GM03348 (cell line): ENCODE results near the gene MSLN.

Experiments
- DNase-seq: peaks from one replicate; pipeline ENCODE4 v3.0.0; 2012; ENCODE audit warnings: low spot score

Gene MSLN

GRCh38 chr16:776824-777223 is 16.3 kb downstream of the MSLN start:
- DNase-seq = no peak

- DNase-seq = no peak
Observed at GRCh38 chr16:777826-778225, 17.3 kb downstream of the MSLN start.

- no peak for DNase-seq
Observed at GRCh38 chr16:778447-778846, 17.9 kb downstream of the MSLN start.

GRCh38 chr16:778909-779527 is 18.5 kb downstream of the MSLN start:
- no peak for DNase-seq

GRCh38 chr16:779561-779960 is 19.0 kb downstream of the MSLN start:
- no peak for DNase-seq

- no peak for DNase-seq
Observed at GRCh38 chr16:780296-780695, 19.8 kb downstream of the MSLN start.

GRCh38 chr16:781346-782010 is 20.9 kb downstream of the MSLN start:
- DNase-seq = no peak

GRCh38 chr16:782258-782657 is 21.7 kb downstream of the MSLN start:
- no peak for DNase-seq

GRCh38 chr16:782766-783403 is 22.4 kb downstream of the MSLN start:
- DNase-seq = no peak

GRCh38 chr16:783404-784161 is 23.0 kb downstream of the MSLN start:
- no peak for DNase-seq

GRCh38 chr16:784431-784830 is 23.9 kb downstream of the MSLN start:
- DNase-seq = no peak

GRCh38 chr16:785563-786535 is 25.3 kb downstream of the MSLN start:
- DNase-seq = peak; percentile 85

GRCh38 chr16:787321-787966 is 26.9 kb downstream of the MSLN start:
- no peak for DNase-seq

GRCh38 chr16:787978-788398 is 27.5 kb downstream of the MSLN start, which contains the start of gene RPUSD1:
Gene RPUSD1 (minus strand): TSS chr16:788381. CDS start chr16:787737, 644 bp downstream.
- no peak for DNase-seq

GRCh38 chr16:788399-789126 is 28.0 kb downstream of the MSLN start, which contains the start of gene CHTF18:
Gene CHTF18 (plus strand): TSS chr16:788620. CDS start chr16:788685, 65 bp downstream.
- DNase-seq = peak; percentile 100

GRCh38 chr16:789191-789850 is 28.8 kb downstream of the MSLN start:
- no peak for DNase-seq

GRCh38 chr16:790086-790485 is 29.6 kb downstream of the MSLN start:
- no peak for DNase-seq

GRCh38 chr16:791131-791530 is 30.6 kb downstream of the MSLN start:
- no peak for DNase-seq

GRCh38 chr16:792221-792995 is 31.9 kb downstream of the MSLN start:
- no peak for DNase-seq
